ENCODE results near the gene GALNT4. TPM values are rescaled to one million over a fixed set of nuclear protein-coding genes. Genes with fewer than 3 reads are reported as not detected.
A peak's percentile ranks its signal among the peaks of the same experiment; 100 is the strongest.

Gene GALNT4
- total and polyA plus RNA-seq, 2 donors (not counting 1 experiment from before 2014, with no cell fraction given), result 9.1 to 16.0 TPM

GRCh38 chr12:89566615-89567014, 42.0 kb upstream of the GALNT4 start:
- H3K4me3 ChIP-seq (replicated peaks in 1 of 4; ENCODE audit: control extremely low read depth in 1 of 4, insufficient read depth in 1 of 4, low read depth in 3 of 4, low read length in 4 of 4), result no peak overlapping the region
- peaks cover 7% of the 10 kb centered on the region for H3K4me1 ChIP-seq (ENCODE audit: control insufficient read depth, extremely low read depth, insufficient read depth, low read length)
- H4K20me1 ChIP-seq (ENCODE audit: control insufficient read depth, extremely low read depth, insufficient read depth, low read length), result no peaks in the 10 kb centered on the region
- no peak overlapping the region for H3K9ac ChIP-seq (ENCODE audit: insufficient read depth, low read length)
- H3K79me2 ChIP-seq (ENCODE audit: control insufficient read depth, insufficient read depth, low read length), result no peaks in the 10 kb centered on the region
- no peaks in the 10 kb centered on the region for H3K9me3 ChIP-seq (ENCODE audit: control insufficient read depth, insufficient read depth, low read depth, low read length)
- H3K36me3 ChIP-seq (ENCODE audit: control insufficient read depth, insufficient read depth, low read length), result no peaks in the 10 kb centered on the region
- TF ChIP-seq EZH2 (IDR thresholded peaks at IDR 0.05; ENCODE audit: low read length, missing control alignments) (no peak), CTCF (conservative IDR thresholded peaks at IDR 0.05 in 1 of 2, IDR thresholded peaks at IDR 0.05 in 1 of 2; ENCODE audit: low read depth in 1 of 2, low read length in 2 of 2) (no peak)
- H2AFZ ChIP-seq (ENCODE audit: low read length), result no peak overlapping the region
- no peaks in the 10 kb centered on the region for H3K27me3 ChIP-seq (ENCODE audit: control insufficient read depth, insufficient read depth, low read length)
- peak in 1 of 2 donors; percentile 79 for DNase-seq (ENCODE audit: low read depth in 2 of 2)
- H3K27ac ChIP-seq (ENCODE audit: insufficient read depth, low read length), result no peak overlapping the region
- H3K4me2 ChIP-seq (ENCODE audit: extremely low read depth, insufficient read depth, low read length), result no peak overlapping the region

- Histone ChIP-seq H3K27ac (ENCODE audit: insufficient read depth, low read length) (no peak overlapping the region), H3K36me3 (ENCODE audit: control insufficient read depth, insufficient read depth, low read length) (no peaks in the 10 kb centered on the region), H3K9me3 (ENCODE audit: control insufficient read depth, insufficient read depth, low read depth, low read length) (no peaks in the 10 kb centered on the region), H4K20me1 (ENCODE audit: control insufficient read depth, extremely low read depth, insufficient read depth, low read length) (no peaks in the 10 kb centered on the region), H3K4me3 (replicated peaks in 1 of 4; ENCODE audit: control extremely low read depth in 1 of 4, insufficient read depth in 1 of 4, low read depth in 3 of 4, low read length in 4 of 4) (no peak overlapping the region), H3K9ac (ENCODE audit: insufficient read depth, low read length) (no peak overlapping the region), H3K79me2 (ENCODE audit: control insufficient read depth, insufficient read depth, low read length) (no peaks in the 10 kb centered on the region), H2AFZ (ENCODE audit: low read length) (no peak overlapping the region), H3K4me1 (ENCODE audit: control insufficient read depth, extremely low read depth, insufficient read depth, low read length) (peaks cover 2% of the 10 kb centered on the region), H3K27me3 (ENCODE audit: control insufficient read depth, insufficient read depth, low read length) (no peaks in the 10 kb centered on the region), H3K4me2 (ENCODE audit: extremely low read depth, insufficient read depth, low read length) (no peak overlapping the region)
- TF ChIP-seq CTCF (conservative IDR thresholded peaks at IDR 0.05 in 1 of 2, IDR thresholded peaks at IDR 0.05 in 1 of 2; ENCODE audit: low read depth in 1 of 2, low read length in 2 of 2) (no peak), EZH2 (IDR thresholded peaks at IDR 0.05; ENCODE audit: low read length, missing control alignments) (no peak)
- DNase-seq (ENCODE audit: low read depth in 2 of 2), result no peak
Observed at GRCh38 chr12:89565002-89565401, 40.4 kb upstream of the GALNT4 start.

GRCh38 chr12:89559753-89560152, 35.2 kb upstream of the GALNT4 start:
- no peak overlapping the region for H3K4me2 ChIP-seq (ENCODE audit: extremely low read depth, insufficient read depth, low read length)
- no peak overlapping the region for H2AFZ ChIP-seq (ENCODE audit: low read length)
- H4K20me1 ChIP-seq (ENCODE audit: control insufficient read depth, extremely low read depth, insufficient read depth, low read length), result no peaks in the 10 kb centered on the region
- no peak overlapping the region for H3K9ac ChIP-seq (ENCODE audit: insufficient read depth, low read length)
- H3K27ac ChIP-seq (ENCODE audit: insufficient read depth, low read length), result no peak overlapping the region
- no peaks in the 10 kb centered on the region for H3K27me3 ChIP-seq (ENCODE audit: control insufficient read depth, insufficient read depth, low read length)
- DNase-seq (ENCODE audit: low read depth in 2 of 2), result no peak
- H3K36me3 ChIP-seq (ENCODE audit: control insufficient read depth, insufficient read depth, low read length), result no peaks in the 10 kb centered on the region
- no peak overlapping the region for H3K4me3 ChIP-seq (replicated peaks in 1 of 4; ENCODE audit: control extremely low read depth in 1 of 4, insufficient read depth in 1 of 4, low read depth in 3 of 4, low read length in 4 of 4)
- no peaks in the 10 kb centered on the region for H3K79me2 ChIP-seq (ENCODE audit: control insufficient read depth, insufficient read depth, low read length)
- H3K4me1 ChIP-seq (ENCODE audit: control insufficient read depth, extremely low read depth, insufficient read depth, low read length), result no peaks in the 10 kb centered on the region
- TF ChIP-seq EZH2 (IDR thresholded peaks at IDR 0.05; ENCODE audit: low read length, missing control alignments) (no peak), CTCF (conservative IDR thresholded peaks at IDR 0.05 in 1 of 2, IDR thresholded peaks at IDR 0.05 in 1 of 2; ENCODE audit: low read depth in 1 of 2, low read length in 2 of 2) (no peak)
- no peaks in the 10 kb centered on the region for H3K9me3 ChIP-seq (ENCODE audit: control insufficient read depth, insufficient read depth, low read depth, low read length)
